GM08714 (cell line): ENCODE results near the gene GOLGA8M.
"Not testable (repeated sequence)": the region's sequence is repeated elsewhere in the genome, so short reads cannot be mapped to it uniquely, and the experiment has no call there.

ENCODE experiments used
- H3K4me3 ChIP-seq: fragments of 200-500 bp; sonication (Bioruptor generic); 2 replicates; pipeline ENCODE4 v1.5.1; 2014; ENCODE audit warnings: mild to moderate bottlenecking, low read length, inconsistent platforms
- ZNF274 ChIP-seq: IDR thresholded peaks from 2 replicates; pipeline ENCODE4 v1.6.1; 2012; ENCODE audit warnings: mild to moderate bottlenecking, low read depth, low read length

GOLGA8M gene

GRCh38 chr15:28712270-28712669, at the start of gene GOLGA8M:
GOLGA8M (minus strand) TSS chr15:28712421; CDS start chr15:28712323, 98 bp downstream.
- H3K4me3 ChIP-seq = not testable (repeated sequence)

DNA sequence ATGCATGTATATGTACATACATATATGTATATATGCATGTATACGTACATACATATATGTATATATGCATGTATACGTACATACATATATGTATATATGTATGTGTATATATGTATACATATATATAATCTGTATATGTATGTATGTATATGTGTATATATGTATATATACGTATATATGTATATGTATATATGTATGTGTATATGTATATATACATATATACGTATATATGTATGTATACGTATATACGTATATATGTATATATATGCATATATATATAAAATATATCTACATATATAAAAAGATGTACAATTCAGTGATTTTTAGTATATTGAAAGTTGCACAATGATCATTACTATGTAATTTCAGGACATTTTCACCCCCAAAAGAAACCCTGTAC, 30.7 kb upstream of the GOLGA8M start:
- not testable (repeated sequence) for H3K4me3 ChIP-seq

- H3K4me3 ChIP-seq = not testable (repeated sequence)
Observed at GRCh38 chr15:28738590-28739292, 26.5 kb upstream of the GOLGA8M start.

DNA sequence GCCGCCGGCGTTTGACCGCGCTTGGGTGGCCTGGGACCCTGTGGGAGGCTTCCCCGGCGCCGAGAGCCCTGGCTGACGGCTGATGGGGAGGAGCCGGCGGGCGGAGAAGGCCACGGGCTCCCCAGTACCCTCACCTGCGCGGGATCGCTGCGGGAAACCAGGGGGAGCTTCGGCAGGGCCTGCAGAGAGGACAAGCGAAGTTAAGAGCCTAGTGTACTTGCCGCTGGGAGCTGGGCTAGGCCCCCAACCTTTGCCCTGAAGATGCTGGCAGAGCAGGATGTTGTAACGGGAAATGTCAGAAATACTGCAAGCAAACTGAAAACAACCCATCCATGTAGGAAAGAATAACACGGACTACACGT, 26.0 kb upstream of the GOLGA8M start:
- not testable (repeated sequence) for H3K4me3 ChIP-seq

DNA sequence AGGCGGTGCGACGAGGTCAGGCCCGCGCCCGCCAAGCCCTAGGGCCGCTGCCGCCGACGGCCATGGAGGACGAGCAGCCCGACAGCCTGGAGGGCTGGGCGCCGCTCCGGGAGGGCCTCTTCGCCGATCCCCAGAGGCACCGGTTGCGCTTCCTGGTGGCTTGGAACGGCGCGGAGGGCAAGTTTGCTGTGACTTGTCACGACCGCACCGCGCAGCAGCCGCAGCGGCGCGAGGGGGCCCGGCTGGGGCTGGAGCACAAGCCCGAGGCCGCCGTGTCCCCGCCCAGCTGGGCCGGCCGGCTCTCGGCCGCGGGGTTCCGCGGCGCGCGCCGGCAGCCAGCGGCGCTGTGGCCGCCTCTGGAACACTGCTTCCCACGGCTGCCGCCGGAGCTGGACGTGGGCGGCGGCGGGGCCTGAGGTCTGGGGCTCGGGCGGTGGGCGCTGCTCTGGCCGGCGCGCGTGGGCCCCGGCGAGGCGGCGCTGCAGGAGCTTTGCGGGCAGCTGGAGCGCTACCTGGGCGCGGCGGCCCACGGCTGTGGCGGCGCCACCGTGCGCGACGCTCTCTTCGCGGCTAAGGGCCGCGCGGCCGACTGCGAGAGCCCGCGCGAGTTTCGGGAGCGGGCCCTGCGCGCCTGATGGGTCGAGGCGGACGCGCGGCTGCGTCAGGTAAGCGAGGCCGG, 25.4 kb upstream of the GOLGA8M start:
- peak overlapping the region; percentile 36; the same call in 1 of the 2 replicates for H3K4me3 ChIP-seq

GRCh38 chr15:28728061-28728460, 15.8 kb upstream of the GOLGA8M start:
- not testable (repeated sequence) for H3K4me3 ChIP-seq

DNA sequence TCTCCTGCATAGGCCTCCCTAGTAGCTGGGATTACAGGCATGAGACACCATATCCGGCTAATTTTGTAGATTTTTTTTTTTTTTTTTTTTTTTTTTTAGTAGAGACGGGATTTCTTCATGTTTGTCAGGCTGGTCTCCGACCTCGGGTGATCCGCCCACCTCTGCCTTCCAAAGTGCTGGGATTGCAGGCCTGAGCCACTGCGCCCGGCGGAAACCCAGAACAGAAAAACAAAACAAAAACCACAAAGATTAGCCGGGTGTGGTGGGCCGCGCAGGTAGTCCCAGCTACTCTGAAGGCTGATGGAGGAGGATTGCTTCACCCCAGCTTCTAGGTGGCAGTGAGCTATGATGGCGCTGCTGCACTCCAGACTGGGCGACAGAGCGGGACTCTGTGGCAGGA, 14.8 kb upstream of the GOLGA8M start:
- H3K4me3 ChIP-seq = not testable (repeated sequence)

GRCh38 chr15:28726102-28726501, 13.9 kb upstream of the GOLGA8M start:
- H3K4me3 ChIP-seq = no peak overlapping the region
- no peak for TF ChIP-seq ZNF274

DNA sequence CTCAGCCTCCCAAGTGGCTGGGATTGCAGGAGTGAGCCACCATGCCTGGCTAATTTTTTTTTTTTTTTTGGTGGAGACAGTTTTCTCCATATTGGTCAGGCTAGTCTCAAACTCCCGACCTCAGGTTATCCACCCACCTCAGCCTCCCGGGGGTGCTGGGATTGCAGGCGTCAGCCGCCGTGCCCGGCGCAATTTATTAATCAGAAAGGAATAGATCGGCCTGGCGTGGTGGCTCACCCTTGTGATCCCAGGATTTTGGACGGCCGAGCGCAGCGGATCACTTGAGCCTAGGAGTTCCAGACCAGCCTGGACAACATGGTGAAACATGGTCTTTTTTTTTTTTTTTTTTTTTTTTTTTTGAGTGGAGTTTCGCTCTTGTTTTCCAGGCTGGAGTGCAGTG, 13.3 kb upstream of the GOLGA8M start:
- no peak overlapping the region for H3K4me3 ChIP-seq
- no peak for TF ChIP-seq ZNF274

GRCh38 chr15:28723986-28724385, 11.8 kb upstream of the GOLGA8M start:
- not testable (repeated sequence) for H3K4me3 ChIP-seq

GRCh38 chr15:28719626-28720025, 7.4 kb upstream of the GOLGA8M start:
- not testable (repeated sequence) for H3K4me3 ChIP-seq

GRCh38 chr15:28718576-28718975, 6.4 kb upstream of the GOLGA8M start:
- H3K4me3 ChIP-seq = not testable (repeated sequence)

DNA sequence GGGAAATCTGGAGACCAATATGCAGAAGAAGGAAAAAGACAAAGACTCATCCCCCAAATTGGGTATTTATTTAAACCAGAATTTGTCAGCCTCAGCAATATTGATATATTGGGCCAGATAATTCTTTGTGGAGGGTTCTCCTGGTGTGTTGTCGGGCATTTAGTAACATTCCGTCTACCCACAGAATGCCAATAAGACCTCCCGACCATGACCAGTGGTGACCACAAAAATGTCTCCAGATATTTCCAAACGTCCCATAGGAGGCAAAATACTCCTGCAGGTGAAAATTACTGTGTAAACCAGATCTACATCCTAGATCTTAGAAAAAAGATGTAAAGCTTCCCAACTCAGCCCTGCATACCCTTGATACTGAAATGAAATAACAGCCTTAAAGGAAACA, 2.0 kb upstream of the GOLGA8M start:
- not testable (repeated sequence) for H3K4me3 ChIP-seq

DNA sequence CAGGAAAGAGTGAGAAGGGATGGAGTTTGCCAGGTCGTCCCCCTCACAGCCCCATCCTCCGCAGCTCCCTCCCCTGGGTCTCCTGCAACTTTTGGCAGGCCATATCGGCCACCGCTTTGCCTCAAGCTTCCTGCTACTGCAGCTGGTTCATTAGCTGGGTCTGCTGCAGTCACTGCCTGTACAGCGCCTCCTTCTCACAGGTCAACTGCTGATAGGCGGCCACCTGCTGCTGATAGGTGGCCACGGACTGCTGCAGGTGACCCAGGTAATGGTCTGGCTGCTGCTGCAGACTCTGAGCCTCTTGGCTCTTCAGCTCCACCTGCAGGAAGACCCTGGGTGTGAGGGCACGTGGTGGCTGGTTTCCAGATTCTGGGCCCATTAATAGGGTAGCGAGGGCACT, 8.3 kb downstream of the GOLGA8M start:
- not testable (repeated sequence) for H3K4me3 ChIP-seq

DNA sequence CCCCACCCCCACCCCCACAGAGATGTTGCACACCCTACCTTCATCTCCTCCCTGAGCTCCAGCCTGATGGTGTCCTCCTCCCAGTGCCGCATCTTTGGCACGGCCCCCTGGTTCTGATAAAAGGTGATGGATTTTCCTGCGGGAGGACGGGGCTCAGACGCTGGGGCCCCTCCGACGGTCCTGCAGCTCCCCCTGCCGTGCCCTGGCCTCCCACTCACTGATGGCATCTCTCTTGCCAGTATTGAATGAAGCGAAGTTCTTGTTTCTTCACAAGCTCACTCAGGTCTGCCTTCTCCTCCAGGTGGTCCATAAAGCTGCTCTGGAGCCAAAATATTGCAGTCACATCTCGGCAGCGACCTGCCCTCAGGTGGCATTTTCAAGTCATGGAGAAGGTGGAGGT, 9.8 kb downstream of the GOLGA8M start:
- not testable (repeated sequence) for H3K4me3 ChIP-seq

- H3K4me3 ChIP-seq = not testable (repeated sequence)
Observed at GRCh38 chr15:28694006-28694751, 18.0 kb downstream of the GOLGA8M start.

GRCh38 chr15:28693021-28693420, 19.2 kb downstream of the GOLGA8M start:
- H3K4me3 ChIP-seq = not testable (repeated sequence)

GRCh38 chr15:28673533-28673932, 38.7 kb downstream of the GOLGA8M start:
- not testable (repeated sequence) for H3K4me3 ChIP-seq

DNA sequence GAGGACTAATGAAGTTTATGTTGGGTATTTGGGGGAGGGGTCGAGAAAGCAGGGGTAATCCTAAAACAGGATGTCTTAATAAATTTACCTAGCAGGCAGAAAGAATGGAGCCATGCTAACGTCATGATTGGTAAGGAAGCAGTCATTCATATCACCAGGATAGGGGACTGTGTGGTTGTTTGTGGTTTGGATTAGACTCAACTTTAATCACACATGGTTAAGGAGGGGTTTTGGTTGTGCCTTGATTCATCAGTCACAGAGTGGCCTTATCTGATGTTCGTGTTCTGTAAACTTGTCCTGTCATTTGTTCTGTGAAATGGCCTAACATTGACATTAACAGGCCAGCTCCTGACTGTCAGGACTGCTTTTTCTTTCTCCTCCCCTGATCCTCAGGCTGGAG, 40.1 kb downstream of the GOLGA8M start:
- not testable (repeated sequence) for H3K4me3 ChIP-seq

- not testable (repeated sequence) for H3K4me3 ChIP-seq
Observed at GRCh38 chr15:28666402-28666801, 45.8 kb downstream of the GOLGA8M start.

DNA sequence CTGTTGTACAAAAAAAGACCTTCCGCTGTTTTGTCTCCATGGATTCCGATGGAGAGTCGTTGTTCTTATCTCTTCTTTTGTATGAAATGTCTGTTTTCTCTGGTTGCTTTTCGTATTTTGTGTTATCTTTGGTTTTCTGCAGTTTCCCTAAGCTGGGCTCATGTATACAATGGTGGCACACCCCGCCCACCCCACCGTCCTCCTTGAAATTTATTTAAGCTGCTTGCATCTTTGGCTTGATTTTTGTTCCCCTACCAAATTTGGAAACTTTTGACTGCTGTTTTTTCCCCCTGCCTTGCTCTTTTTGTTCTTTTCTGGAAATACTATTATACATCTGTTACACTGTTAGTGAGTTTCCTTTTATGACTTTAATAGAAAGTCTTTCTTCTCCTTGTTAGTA, 47.6 kb downstream of the GOLGA8M start:
- H3K4me3 ChIP-seq = not testable (repeated sequence)

GRCh38 chr15:28663717-28664116, 48.5 kb downstream of the GOLGA8M start:
- H3K4me3 ChIP-seq = not testable (repeated sequence)
